A673 (cell line): Measurements from ENCODE around the gene TXNDC16.

Experiments
- EZH2 ChIP-seq: fragments of 200-600 bp; sonication (generic); IDR thresholded peaks from 2 replicates; pipeline ENCODE4 v1.6.1; 2017; ENCODE audit warnings: borderline replicate concordance, low read depth, mild to moderate bottlenecking, mixed read lengths, antibody characterized with exemption, low read length; ENCODE audit not compliant: poor library complexity, severe bottlenecking
- TF ChIP-seq, protein P1 (sequence below): fragments of 300-800, 200-600 bp; sonication (generic); conservative IDR thresholded peaks from 2 replicates; pipeline ENCODE4 v1.5.1; 2017; ENCODE audit warnings: low read depth, mild to moderate bottlenecking, antibody characterized with exemption, low read length, moderate library complexity, mixed read lengths

DNA sequence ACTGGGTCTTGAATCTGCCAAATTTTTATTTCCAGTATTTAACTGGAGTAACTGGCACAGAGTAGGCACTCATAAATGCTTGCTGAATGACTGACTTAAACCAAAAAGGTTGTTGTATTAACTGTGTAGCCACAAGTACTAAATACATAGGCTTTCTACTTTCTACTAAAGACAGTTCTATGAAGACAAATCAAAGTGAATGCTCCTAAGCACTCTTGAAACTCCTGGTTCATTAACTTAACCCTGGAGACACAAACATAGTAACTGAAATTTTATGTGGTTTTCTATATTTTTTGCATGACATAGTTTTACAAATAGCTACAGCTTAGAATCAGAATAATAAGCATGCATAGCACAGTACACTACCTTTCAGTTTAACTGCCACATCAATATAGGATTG lies 70.4 kb downstream of the TXNDC16 start:
- no peak for TF ChIP-seq EZH2
- TF ChIP-seq, protein P1, sequence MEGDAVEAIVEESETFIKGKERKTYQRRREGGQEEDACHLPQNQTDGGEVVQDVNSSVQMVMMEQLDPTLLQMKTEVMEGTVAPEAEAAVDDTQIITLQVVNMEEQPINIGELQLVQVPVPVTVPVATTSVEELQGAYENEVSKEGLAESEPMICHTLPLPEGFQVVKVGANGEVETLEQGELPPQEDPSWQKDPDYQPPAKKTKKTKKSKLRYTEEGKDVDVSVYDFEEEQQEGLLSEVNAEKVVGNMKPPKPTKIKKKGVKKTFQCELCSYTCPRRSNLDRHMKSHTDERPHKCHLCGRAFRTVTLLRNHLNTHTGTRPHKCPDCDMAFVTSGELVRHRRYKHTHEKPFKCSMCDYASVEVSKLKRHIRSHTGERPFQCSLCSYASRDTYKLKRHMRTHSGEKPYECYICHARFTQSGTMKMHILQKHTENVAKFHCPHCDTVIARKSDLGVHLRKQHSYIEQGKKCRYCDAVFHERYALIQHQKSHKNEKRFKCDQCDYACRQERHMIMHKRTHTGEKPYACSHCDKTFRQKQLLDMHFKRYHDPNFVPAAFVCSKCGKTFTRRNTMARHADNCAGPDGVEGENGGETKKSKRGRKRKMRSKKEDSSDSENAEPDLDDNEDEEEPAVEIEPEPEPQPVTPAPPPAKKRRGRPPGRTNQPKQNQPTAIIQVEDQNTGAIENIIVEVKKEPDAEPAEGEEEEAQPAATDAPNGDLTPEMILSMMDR: no peak
